ENCODE measurements around the gene SERINC4.

DNA sequence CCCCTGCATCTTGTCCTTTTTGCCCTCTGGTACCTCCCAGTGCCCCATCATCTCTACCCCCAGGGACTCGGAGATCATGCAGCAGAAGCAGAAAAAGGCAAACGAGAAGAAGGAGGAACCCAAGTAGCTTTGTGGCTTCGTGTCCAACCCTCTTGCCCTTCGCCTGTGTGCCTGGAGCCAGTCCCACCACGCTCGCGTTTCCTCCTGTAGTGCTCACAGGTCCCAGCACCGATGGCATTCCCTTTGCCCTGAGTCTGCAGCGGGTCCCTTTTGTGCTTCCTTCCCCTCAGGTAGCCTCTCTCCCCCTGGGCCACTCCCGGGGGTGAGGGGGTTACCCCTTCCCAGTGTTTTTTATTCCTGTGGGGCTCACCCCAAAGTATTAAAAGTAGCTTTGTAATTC is 6.4 kb downstream of the SERINC4 start:
- no peak for TF ChIP-seq SUZ12 (IDR thresholded peaks at IDR 0.05)
- TF ChIP-seq NFRKB (IDR thresholded peaks at IDR 0.05), result no peak
- TF ChIP-seq ARNT (IDR thresholded peaks at IDR 0.05), result no peak
- no peak for TF ChIP-seq SP1 (IDR thresholded peaks at IDR 0.05)
- no peak for TF ChIP-seq BHLHE40 (IDR thresholded peaks at IDR 0.05; ENCODE audit: borderline replicate concordance)
- no peak for TF ChIP-seq ELF4 (IDR thresholded peaks at IDR 0.05)
- no peak for TF ChIP-seq FOXM1 (IDR thresholded peaks at IDR 0.05; ENCODE audit: borderline replicate concordance)
- no peak for TF ChIP-seq TARDBP (IDR thresholded peaks at IDR 0.05)
- TF ChIP-seq L3MBTL2 (conservative IDR thresholded peaks at IDR 0.05), result no peak
- no peak for TF ChIP-seq LEF1 (IDR thresholded peaks at IDR 0.05; ENCODE audit: borderline replicate concordance)
- no peak for TF ChIP-seq FOXK2 (IDR thresholded peaks at IDR 0.05)
- TF ChIP-seq FOXA1 (IDR thresholded peaks at IDR 0.05), result no peak

Measured in HEK293T (cell line).